Fibroblast of mammary gland (primary cell): ENCODE results near the gene CALML4.
"Not testable (repeated sequence)": the region's sequence is repeated elsewhere in the genome, so short reads cannot be mapped to it uniquely, and the experiment has no call there.

Experiments
- DNase-seq: peaks from one replicate; pipeline ENCODE4 v3.0.0-alpha.2; 2010; ENCODE audit warnings: low read depth
- H3K4me3 ChIP-seq: 2 replicates; pipeline ENCODE4 v1.5.1; 2011; ENCODE audit warnings: low read depth, mild to moderate bottlenecking, low read length, moderate library complexity; ENCODE audit not compliant: control insufficient read depth
- CTCF ChIP-seq: conservative IDR thresholded peaks from 2 replicates; pipeline ENCODE4 v1.5.1; 2011; ENCODE audit warnings: low read depth, low read length, inconsistent platforms; ENCODE audit not compliant: control insufficient read depth, insufficient read depth

The CALML4 gene

GRCh38 chr15:68229386-68230156 lies 24.4 kb upstream of the CALML4 start, which contains the start of gene CLN6:
TSS of gene CLN6 (minus strand) at chr15:68229728. CDS start at chr15:68229584, 144 bp downstream.
- peak; percentile 74 for DNase-seq
- peak within 1 kb of the TSS; percentile 85 for H3K4me3 ChIP-seq
- TF ChIP-seq CTCF: no peak

- H3K4me3 ChIP-seq: peak overlapping the region; percentile 85
- no peak for TF ChIP-seq CTCF
- peak; percentile 9 for DNase-seq
Measured at GRCh38 chr15:68228971-68229385, 23.8 kb upstream of the CALML4 start.

GRCh38 chr15:68228143-68228970 lies 23.2 kb upstream of the CALML4 start:
- peak; percentile 27 for DNase-seq
- TF ChIP-seq CTCF: no peak
- H3K4me3 ChIP-seq: peak overlapping the region; percentile 85

- no peak for DNase-seq
- peak overlapping the region; percentile 85 for H3K4me3 ChIP-seq
- TF ChIP-seq CTCF: no peak
Measured at GRCh38 chr15:68227643-68228142, 22.6 kb upstream of the CALML4 start.

- not testable (repeated sequence) for H3K4me3 ChIP-seq, DNase-seq
Measured at GRCh38 chr15:68225442-68225841, 20.3 kb upstream of the CALML4 start.

GRCh38 chr15:68224546-68225250 lies 19.6 kb upstream of the CALML4 start:
- TF ChIP-seq CTCF: no peak

More at GRCh38 chr15:68224546-68225250, 19.6 kb upstream of the CALML4 start:
- DNase-seq: no peak
- H3K4me3 ChIP-seq: no peak overlapping the region
